HL-60 (cell line): ENCODE data around the gene ZNF256.

Experiments
- DNase-seq, 2 experiments: peaks; one replicate each; pipeline ENCODE4 v3.0.0-alpha.2; 2010 to 2020; ENCODE audit warnings: low read depth in 1 of 2, low spot score in 1 of 2
- H3K27ac ChIP-seq: fragments of 250-450 bp; sonication (Bioruptor Pico); replicated peaks from 2 replicates; pipeline ENCODE4 v1.5.1; 2020; ENCODE audit warnings: mild to moderate bottlenecking, moderate library complexity
- H3K27me3 ChIP-seq: fragments of 250-450 bp; sonication (Bioruptor Pico); 2 replicates; pipeline ENCODE4 v1.5.1; 2021; ENCODE audit warnings: mild to moderate bottlenecking, moderate library complexity; ENCODE audit not compliant: insufficient read depth, poor library complexity, severe bottlenecking
- H3K4me3 ChIP-seq: replicated peaks from 2 replicates; pipeline ENCODE4 v1.5.1; 2011; ENCODE audit warnings: mild to moderate bottlenecking, control low read depth, low read length; ENCODE audit not compliant: insufficient read depth
- GABPA ChIP-seq: IDR thresholded peaks from 2 replicates; pipeline ENCODE4 v1.6.1; 2012; ENCODE audit warnings: low read depth
- POLR2AphosphoS5 ChIP-seq: IDR thresholded peaks from 2 replicates; pipeline ENCODE4 v1.6.1; 2012; ENCODE audit warnings: low read depth
- SPI1 ChIP-seq: IDR thresholded peaks from 2 replicates; pipeline ENCODE4 v1.6.1; 2012; ENCODE audit warnings: low read depth, mild to moderate bottlenecking, borderline replicate concordance
- TF ChIP-seq, protein P1 (sequence below): IDR thresholded peaks from 2 replicates; pipeline ENCODE4 v1.6.1; 2012; ENCODE audit warnings: low read depth; ENCODE audit not compliant: insufficient replicate concordance
- TF ChIP-seq, protein P2 (sequence below): IDR thresholded peaks from one replicate; pipeline ENCODE4 v1.5.1; 2011; ENCODE audit warnings: low read length, control low read depth, inconsistent platforms; ENCODE audit not compliant: insufficient read depth

Gene ZNF256

DNA sequence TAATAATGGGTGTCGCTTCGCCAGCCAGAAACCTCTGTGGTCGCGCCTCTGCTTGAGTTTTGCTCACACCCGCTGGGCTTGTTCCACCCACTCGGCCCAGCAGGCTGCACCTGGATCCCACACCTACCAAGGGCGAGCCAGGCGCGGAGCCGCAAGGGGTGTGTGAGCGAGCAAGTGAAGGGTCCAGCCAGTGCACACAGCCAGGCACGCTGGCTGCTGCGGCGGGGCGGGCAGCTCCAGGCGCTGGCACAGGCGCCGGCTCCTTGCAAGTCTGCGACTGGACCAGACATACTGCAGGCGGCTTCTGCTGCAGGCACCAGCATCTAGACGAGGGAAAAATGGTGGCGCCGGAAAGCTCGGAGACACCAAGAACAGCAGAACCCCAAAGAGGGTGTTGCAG lies 1.8 kb upstream of the ZNF256 start:
- TF ChIP-seq POLR2AphosphoS5, result no peak
- no peak for TF ChIP-seq SPI1
- TF ChIP-seq, protein P1, sequence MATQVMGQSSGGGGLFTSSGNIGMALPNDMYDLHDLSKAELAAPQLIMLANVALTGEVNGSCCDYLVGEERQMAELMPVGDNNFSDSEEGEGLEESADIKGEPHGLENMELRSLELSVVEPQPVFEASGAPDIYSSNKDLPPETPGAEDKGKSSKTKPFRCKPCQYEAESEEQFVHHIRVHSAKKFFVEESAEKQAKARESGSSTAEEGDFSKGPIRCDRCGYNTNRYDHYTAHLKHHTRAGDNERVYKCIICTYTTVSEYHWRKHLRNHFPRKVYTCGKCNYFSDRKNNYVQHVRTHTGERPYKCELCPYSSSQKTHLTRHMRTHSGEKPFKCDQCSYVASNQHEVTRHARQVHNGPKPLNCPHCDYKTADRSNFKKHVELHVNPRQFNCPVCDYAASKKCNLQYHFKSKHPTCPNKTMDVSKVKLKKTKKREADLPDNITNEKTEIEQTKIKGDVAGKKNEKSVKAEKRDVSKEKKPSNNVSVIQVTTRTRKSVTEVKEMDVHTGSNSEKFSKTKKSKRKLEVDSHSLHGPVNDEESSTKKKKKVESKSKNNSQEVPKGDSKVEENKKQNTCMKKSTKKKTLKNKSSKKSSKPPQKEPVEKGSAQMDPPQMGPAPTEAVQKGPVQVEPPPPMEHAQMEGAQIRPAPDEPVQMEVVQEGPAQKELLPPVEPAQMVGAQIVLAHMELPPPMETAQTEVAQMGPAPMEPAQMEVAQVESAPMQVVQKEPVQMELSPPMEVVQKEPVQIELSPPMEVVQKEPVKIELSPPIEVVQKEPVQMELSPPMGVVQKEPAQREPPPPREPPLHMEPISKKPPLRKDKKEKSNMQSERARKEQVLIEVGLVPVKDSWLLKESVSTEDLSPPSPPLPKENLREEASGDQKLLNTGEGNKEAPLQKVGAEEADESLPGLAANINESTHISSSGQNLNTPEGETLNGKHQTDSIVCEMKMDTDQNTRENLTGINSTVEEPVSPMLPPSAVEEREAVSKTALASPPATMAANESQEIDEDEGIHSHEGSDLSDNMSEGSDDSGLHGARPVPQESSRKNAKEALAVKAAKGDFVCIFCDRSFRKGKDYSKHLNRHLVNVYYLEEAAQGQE, result no peak
- TF ChIP-seq, protein P2, sequence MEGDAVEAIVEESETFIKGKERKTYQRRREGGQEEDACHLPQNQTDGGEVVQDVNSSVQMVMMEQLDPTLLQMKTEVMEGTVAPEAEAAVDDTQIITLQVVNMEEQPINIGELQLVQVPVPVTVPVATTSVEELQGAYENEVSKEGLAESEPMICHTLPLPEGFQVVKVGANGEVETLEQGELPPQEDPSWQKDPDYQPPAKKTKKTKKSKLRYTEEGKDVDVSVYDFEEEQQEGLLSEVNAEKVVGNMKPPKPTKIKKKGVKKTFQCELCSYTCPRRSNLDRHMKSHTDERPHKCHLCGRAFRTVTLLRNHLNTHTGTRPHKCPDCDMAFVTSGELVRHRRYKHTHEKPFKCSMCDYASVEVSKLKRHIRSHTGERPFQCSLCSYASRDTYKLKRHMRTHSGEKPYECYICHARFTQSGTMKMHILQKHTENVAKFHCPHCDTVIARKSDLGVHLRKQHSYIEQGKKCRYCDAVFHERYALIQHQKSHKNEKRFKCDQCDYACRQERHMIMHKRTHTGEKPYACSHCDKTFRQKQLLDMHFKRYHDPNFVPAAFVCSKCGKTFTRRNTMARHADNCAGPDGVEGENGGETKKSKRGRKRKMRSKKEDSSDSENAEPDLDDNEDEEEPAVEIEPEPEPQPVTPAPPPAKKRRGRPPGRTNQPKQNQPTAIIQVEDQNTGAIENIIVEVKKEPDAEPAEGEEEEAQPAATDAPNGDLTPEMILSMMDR, result no peak
- no peak for TF ChIP-seq GABPA
- H3K27ac ChIP-seq, result no peak overlapping the region
- H3K27me3 ChIP-seq, result no peaks in the 10 kb centered on the region
- DNase-seq, result no peak
- no peak overlapping the region for H3K4me3 ChIP-seq

DNA sequence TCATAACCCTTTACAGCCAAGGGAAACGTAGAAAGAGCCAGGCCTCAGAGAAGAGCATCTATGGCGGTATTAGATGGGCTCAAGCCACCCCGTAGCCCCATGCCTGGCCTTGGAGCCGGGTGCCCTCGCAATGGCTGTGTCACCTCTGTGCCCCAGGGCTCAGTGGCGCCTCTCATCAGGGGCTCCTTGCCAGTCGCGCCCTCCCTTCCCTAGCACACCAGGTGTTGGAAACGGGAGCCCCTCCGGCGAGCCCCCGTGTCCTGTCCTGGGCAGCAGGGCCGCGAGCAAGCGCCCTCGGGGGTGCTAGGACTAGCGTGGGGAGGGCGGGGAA lies 453 bp downstream of the ZNF256 start:
- H3K4me3 ChIP-seq, result peak overlapping the region; percentile 96
- DNase-seq, result no peak
- no peaks in the 10 kb centered on the region for H3K27me3 ChIP-seq
- TF ChIP-seq, protein P1, result no peak
- TF ChIP-seq SPI1 (no peak), POLR2AphosphoS5 (no peak), GABPA (no peak)
- TF ChIP-seq, protein P2, result no peak
- peak overlapping the region; percentile 76 for H3K27ac ChIP-seq

DNA sequence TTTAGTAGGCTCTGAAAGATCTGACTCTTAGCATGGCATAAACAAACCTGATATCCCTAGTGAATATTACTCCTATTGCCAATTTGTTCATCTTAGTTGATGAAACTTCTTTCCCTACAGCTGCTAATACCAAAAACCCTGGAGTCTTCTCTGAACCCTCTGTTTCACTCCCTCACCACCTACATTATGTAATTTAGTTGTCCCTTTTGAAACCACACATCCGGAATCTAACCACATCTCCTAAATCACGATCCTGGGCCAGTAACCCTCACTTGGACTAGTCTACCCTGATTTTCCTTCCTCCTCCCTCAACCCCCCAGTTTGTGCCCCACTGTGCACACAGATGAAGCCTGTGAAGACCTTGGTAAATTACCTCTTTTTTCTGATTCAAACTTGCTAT lies 1.2 kb downstream of the ZNF256 start:
- TF ChIP-seq GABPA (0 out of 2 replicates have a peak, but pooled peaks have one; percentile 8), POLR2AphosphoS5 (peak; percentile 58; the same call in 1 of the 2 replicates)
- TF ChIP-seq, protein P2, result no peak
- DNase-seq, result peak; percentile 43 to 50
- Histone ChIP-seq H3K4me3 (peak overlapping the region; percentile 96), H3K27ac (no peak overlapping the region), H3K27me3 (no peaks in the 10 kb centered on the region)

DNA sequence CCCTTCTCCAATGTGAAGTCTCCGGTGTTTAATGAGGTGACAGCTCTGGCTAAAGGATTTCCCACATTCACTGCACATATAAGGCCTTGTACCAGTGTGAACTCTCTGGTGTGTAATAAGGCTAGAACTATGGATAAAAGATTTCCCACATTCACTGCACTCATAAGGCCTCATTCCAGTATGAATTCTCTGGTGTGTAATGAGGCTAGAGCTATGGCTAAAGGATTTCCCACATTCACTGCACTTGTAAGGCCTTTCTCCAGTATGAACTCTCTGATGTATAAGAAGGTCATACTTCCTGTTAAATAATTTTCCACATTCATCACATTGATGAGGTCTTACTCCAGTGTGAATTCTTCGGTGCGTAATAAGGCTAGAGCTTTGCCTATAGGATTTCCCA lies 5.9 kb downstream of the ZNF256 start:
- DNase-seq, result no peak
- Histone ChIP-seq H3K4me3 (no peak overlapping the region), H3K27me3 (no peaks in the 10 kb centered on the region), H3K27ac (no peak overlapping the region)
- no peak for TF ChIP-seq POLR2AphosphoS5
- no peak for TF ChIP-seq SPI1
- TF ChIP-seq, protein P1, result no peak
- TF ChIP-seq, protein P2, result no peak
- no peak for TF ChIP-seq GABPA
